ENCODE measurements around the gene ACOT7. TPM values are rescaled to one million over a fixed set of nuclear protein-coding genes. Genes with fewer than 3 reads are reported as not detected.

The ACOT7 gene
- total RNA-seq, 2 experiments from 2014 or later = 23.4 to 53.6 TPM

DNA sequence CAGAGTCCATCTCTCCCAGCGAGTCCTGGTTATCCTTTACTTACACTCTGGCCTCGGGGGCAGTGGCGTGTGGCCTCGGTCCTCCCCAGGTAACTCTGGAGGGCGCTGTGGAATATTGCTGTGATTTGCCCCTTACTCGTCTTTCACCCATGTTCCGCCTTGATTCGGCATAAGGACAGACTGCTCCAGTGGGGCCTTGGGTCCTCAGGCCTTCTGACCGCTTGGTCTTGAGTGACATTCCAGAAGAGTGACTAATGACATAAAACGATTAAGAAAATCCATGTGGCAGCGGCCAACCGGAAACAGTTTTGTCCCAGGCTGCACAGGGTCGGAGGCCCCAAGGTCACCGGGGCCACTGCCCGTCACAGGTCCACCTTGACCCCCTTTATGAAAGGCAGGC is 168.8 kb downstream of the ACOT7 start:
- Histone ChIP-seq H3K9me2 (ENCODE audit: insufficient read depth, low read length) (no peaks in the 10 kb centered on the region), H3K4me2 (ENCODE audit: low read length) (no peak overlapping the region), H3K9me3 (ENCODE audit: low read length) (no peaks in the 10 kb centered on the region), H3K79me2 (ENCODE audit: insufficient read depth, low read depth, low read length) (no peaks in the 10 kb centered on the region), H4K20me1 (ENCODE audit: insufficient read depth, low read length) (0 out of 2 replicates have a peak, but pooled peaks cover 6% of the 10 kb centered on the region), H2AFZ (ENCODE audit: low read length) (no peak overlapping the region), H3K4me3 (ENCODE audit: low read depth, low read length, poor library complexity, severe bottlenecking) (no peak overlapping the region), H3K36me3 (ENCODE audit: insufficient read depth, low read length) (peaks cover 96% of the 10 kb centered on the region), H3K27ac (ENCODE audit: low read depth, low read length, poor library complexity, severe bottlenecking) (no peak overlapping the region), H3K4me1 (ENCODE audit: insufficient read depth, low read length, poor library complexity, severe bottlenecking) (no peaks in the 10 kb centered on the region)
- CTCF ChIA-PET (ENCODE audit: unreplicated experiment) = no interaction called here
- no peak for DNase-seq (ENCODE audit: low spot score)
- BruUV-seq (replicated peaks) = no TSS peak
- POLR2A ChIA-PET = interaction anchor here (0.6 kb wide), 1 partner anchor 318 kb away, joined by 3 read pairs; no protein-coding TSS in a partner anchor
- intact Hi-C loops (cut with micrococcal nuclease; ENCODE audit: unreplicated experiment) = no loop called here
- TF ChIP-seq EZH2phosphoT487 (IDR thresholded peaks at IDR 0.05; ENCODE audit: borderline replicate concordance, low read depth, low read length) = no peak
- TF ChIP-seq, protein P1, sequence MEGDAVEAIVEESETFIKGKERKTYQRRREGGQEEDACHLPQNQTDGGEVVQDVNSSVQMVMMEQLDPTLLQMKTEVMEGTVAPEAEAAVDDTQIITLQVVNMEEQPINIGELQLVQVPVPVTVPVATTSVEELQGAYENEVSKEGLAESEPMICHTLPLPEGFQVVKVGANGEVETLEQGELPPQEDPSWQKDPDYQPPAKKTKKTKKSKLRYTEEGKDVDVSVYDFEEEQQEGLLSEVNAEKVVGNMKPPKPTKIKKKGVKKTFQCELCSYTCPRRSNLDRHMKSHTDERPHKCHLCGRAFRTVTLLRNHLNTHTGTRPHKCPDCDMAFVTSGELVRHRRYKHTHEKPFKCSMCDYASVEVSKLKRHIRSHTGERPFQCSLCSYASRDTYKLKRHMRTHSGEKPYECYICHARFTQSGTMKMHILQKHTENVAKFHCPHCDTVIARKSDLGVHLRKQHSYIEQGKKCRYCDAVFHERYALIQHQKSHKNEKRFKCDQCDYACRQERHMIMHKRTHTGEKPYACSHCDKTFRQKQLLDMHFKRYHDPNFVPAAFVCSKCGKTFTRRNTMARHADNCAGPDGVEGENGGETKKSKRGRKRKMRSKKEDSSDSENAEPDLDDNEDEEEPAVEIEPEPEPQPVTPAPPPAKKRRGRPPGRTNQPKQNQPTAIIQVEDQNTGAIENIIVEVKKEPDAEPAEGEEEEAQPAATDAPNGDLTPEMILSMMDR (conservative IDR thresholded peaks at IDR 0.05; ENCODE audit: low read length) = no peak

DNA sequence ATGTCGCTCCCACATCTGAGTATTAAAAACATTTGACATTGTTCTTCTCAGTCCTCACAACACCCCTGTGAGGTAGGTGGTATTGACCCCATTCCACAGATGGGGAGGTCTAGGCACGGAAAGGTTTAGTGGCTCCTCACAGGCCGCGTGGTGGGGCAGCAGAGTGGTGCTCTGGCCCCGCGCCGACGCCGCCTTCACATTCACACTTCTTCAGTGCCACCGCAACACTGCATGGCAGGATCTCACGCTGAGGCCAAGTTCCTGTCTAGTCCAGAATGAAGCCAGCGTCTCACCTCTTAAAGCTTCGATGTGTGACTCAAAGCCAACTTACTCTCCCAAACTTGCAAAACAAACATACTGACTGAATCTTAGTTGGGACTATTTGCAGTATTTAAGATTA is 169.9 kb downstream of the ACOT7 start:
- peaks cover 86% of the 10 kb centered on the region for H3K36me3 ChIP-seq (ENCODE audit: insufficient read depth, low read length)
- H3K79me2 ChIP-seq (ENCODE audit: insufficient read depth, low read depth, low read length) = no peaks in the 10 kb centered on the region
- H3K27ac ChIP-seq (ENCODE audit: low read depth, low read length, poor library complexity, severe bottlenecking) = no peak overlapping the region
- POLR2A ChIA-PET = interaction anchor here (0.6 kb wide), 1 partner anchor 109 kb away, joined by 4 read pairs; no protein-coding TSS in a partner anchor
- no peak for TF ChIP-seq EZH2phosphoT487 (IDR thresholded peaks at IDR 0.05; ENCODE audit: borderline replicate concordance, low read depth, low read length)
- TF ChIP-seq, protein P1 (conservative IDR thresholded peaks at IDR 0.05; ENCODE audit: low read length) = no peak
- no peaks in the 10 kb centered on the region for H3K9me3 ChIP-seq (ENCODE audit: low read length)
- TSS peak; percentile 68 for BruUV-seq (replicated peaks)
- no peaks in the 10 kb centered on the region for H3K9me2 ChIP-seq (ENCODE audit: insufficient read depth, low read length)
- no peak overlapping the region for H2AFZ ChIP-seq (ENCODE audit: low read length)
- no peak overlapping the region for H3K4me3 ChIP-seq (ENCODE audit: low read depth, low read length, poor library complexity, severe bottlenecking)
- DNase-seq (ENCODE audit: low spot score) = no peak
- H3K4me2 ChIP-seq (ENCODE audit: low read length) = no peak overlapping the region
- H3K4me1 ChIP-seq (ENCODE audit: insufficient read depth, low read length, poor library complexity, severe bottlenecking) = no peaks in the 10 kb centered on the region
- intact Hi-C loops (cut with micrococcal nuclease; ENCODE audit: unreplicated experiment) = no loop called here
- CTCF ChIA-PET (ENCODE audit: unreplicated experiment) = no interaction called here
- H4K20me1 ChIP-seq (ENCODE audit: insufficient read depth, low read length) = 0 out of 2 replicates have a peak, but pooled peaks cover 6% of the 10 kb centered on the region

DNA sequence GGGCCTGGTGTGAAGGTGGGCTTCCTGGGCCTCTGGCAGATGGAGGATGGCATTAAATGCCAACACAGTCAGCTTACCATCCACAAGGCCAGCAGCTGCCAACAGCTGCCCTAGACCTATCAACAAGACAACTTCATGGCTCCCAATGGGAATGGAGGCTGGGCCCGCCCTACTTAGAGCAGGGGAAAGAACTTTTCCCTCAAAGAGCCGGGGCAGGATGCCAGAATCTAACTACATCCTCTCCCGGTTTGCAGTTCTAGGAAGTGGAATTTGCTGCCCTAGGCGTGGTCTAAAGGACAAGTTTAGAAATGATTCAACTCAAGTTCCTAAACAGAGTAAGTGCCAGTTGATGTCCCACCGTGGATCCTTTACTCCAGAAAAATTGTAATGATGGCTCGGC is 170.9 kb downstream of the ACOT7 start:
- ChIA-PET POLR2A (no interaction called here), CTCF (ENCODE audit: unreplicated experiment) (no interaction called here)
- Histone ChIP-seq H3K9me3 (ENCODE audit: low read length) (no peaks in the 10 kb centered on the region), H4K20me1 (ENCODE audit: insufficient read depth, low read length) (0 out of 2 replicates have a peak, but pooled peaks cover 6% of the 10 kb centered on the region), H3K27ac (ENCODE audit: low read depth, low read length, poor library complexity, severe bottlenecking) (no peak overlapping the region), H3K79me2 (ENCODE audit: insufficient read depth, low read depth, low read length) (no peaks in the 10 kb centered on the region), H3K9me2 (ENCODE audit: insufficient read depth, low read length) (no peaks in the 10 kb centered on the region), H3K36me3 (ENCODE audit: insufficient read depth, low read length) (peaks cover 76% of the 10 kb centered on the region), H2AFZ (ENCODE audit: low read length) (no peak overlapping the region), H3K4me1 (ENCODE audit: insufficient read depth, low read length, poor library complexity, severe bottlenecking) (no peaks in the 10 kb centered on the region), H3K4me3 (ENCODE audit: low read depth, low read length, poor library complexity, severe bottlenecking) (no peak overlapping the region), H3K4me2 (ENCODE audit: low read length) (no peak overlapping the region)
- TF ChIP-seq EZH2phosphoT487 (IDR thresholded peaks at IDR 0.05; ENCODE audit: borderline replicate concordance, low read depth, low read length) = no peak
- TF ChIP-seq, protein P1 (conservative IDR thresholded peaks at IDR 0.05; ENCODE audit: low read length) = no peak
- BruUV-seq (replicated peaks) = no TSS peak
- DNase-seq (ENCODE audit: low spot score) = no peak
- intact Hi-C loops (cut with micrococcal nuclease; ENCODE audit: unreplicated experiment) = no loop called here

Measured in OCI-LY7 (cell line).